ENCODE data around the gene NPIPB8.
"Not testable (repeated sequence)": the region's sequence is repeated elsewhere in the genome, so short reads cannot be mapped to it uniquely, and the experiment has no call there.

GRCh38 chr16:28602062-28602461, 35.8 kb upstream of the NPIPB8 start:
- TF ChIP-seq TCF7L2 (IDR thresholded peaks at IDR 0.05; ENCODE audit: borderline replicate concordance, low read depth, low read length); ZBTB7A (tag by site-specific recombination; IDR thresholded peaks at IDR 0.05; ENCODE audit: low read depth); ZNF37A (tag by site-specific recombination; IDR thresholded peaks at IDR 0.05); ZNF639 (tag by site-specific recombination; IDR thresholded peaks at IDR 0.05); ZNF580 (tag by site-specific recombination; IDR thresholded peaks at IDR 0.05); ZNF530 (tag by site-specific recombination; IDR thresholded peaks at IDR 0.05; ENCODE audit: low read depth); ZNF785 (tag by site-specific recombination; IDR thresholded peaks at IDR 0.05); GLI4 (tag by site-specific recombination; IDR thresholded peaks at IDR 0.05): not testable (repeated sequence)
- TF ChIP-seq, protein P1, sequence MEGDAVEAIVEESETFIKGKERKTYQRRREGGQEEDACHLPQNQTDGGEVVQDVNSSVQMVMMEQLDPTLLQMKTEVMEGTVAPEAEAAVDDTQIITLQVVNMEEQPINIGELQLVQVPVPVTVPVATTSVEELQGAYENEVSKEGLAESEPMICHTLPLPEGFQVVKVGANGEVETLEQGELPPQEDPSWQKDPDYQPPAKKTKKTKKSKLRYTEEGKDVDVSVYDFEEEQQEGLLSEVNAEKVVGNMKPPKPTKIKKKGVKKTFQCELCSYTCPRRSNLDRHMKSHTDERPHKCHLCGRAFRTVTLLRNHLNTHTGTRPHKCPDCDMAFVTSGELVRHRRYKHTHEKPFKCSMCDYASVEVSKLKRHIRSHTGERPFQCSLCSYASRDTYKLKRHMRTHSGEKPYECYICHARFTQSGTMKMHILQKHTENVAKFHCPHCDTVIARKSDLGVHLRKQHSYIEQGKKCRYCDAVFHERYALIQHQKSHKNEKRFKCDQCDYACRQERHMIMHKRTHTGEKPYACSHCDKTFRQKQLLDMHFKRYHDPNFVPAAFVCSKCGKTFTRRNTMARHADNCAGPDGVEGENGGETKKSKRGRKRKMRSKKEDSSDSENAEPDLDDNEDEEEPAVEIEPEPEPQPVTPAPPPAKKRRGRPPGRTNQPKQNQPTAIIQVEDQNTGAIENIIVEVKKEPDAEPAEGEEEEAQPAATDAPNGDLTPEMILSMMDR (tag by site-specific recombination; IDR thresholded peaks at IDR 0.05) = not testable (repeated sequence)
